WTC11 (cell line): ENCODE measurements around the gene TPBG. TPM values are rescaled to one million over a fixed set of nuclear protein-coding genes. Genes with fewer than 3 reads are reported as not detected.

Experiments used
- ATAC-seq: fragments of 200-7000 bp; cut with Tn5 transposase; 2 replicates; pipeline ENCODE4 v1.10.0; 2021; ENCODE audit warnings: mild to moderate bottlenecking, moderate library complexity
- CTCF ChIA-PET: fragments of 300-600 bp; sonication (Branson Sonifier 250); formaldehyde crosslinking; loops from one replicate; lab custom pipeline; 2021; ENCODE audit warnings: antibody characterized with exemption; lab: Charles Lee
- POLR2A ChIA-PET: fragments of 350-600 bp; sonication (Branson Sonifier 250); formaldehyde crosslinking; loops from one replicate; lab custom pipeline; 2021; ENCODE audit warnings: antibody characterized with exemption; lab: Charles Lee
- DNase-seq: peaks from one replicate; pipeline ENCODE4 v3.0.0; 2021; ENCODE audit warnings: low spot score
- H3K27ac Mint-ChIP-seq: 2 replicates; pipeline ENCODE4 v1.8.0; 2021; ENCODE audit warnings: mixed read lengths
- H3K27me3 Mint-ChIP-seq: 2 replicates; pipeline ENCODE4 v1.8.0; 2021; ENCODE audit warnings: low read depth, mild to moderate bottlenecking, moderate library complexity, mixed read lengths
- H3K36me3 Mint-ChIP-seq: 2 replicates; pipeline ENCODE4 v1.8.0; 2021; ENCODE audit warnings: mixed read lengths
- H3K4me1 Mint-ChIP-seq: 2 replicates; pipeline ENCODE4 v1.8.0; 2022; ENCODE audit warnings: mixed read lengths
- H3K4me3 Mint-ChIP-seq: 2 replicates; pipeline ENCODE4 v1.8.0; 2021; ENCODE audit warnings: mild to moderate bottlenecking, moderate library complexity, mixed read lengths
- H3K9me3 Mint-ChIP-seq: 2 replicates; pipeline ENCODE4 v1.8.0; 2021; ENCODE audit warnings: mixed read lengths
- ARID4B ChIP-seq: sonication (generic); formaldehyde crosslinking; IDR thresholded peaks from 2 replicates; pipeline ENCODE4 v1.8.0; 2023; ENCODE audit warnings: missing genetic modification reagents, mild to moderate bottlenecking, borderline replicate concordance
- E2F4 ChIP-seq: sonication (generic); formaldehyde crosslinking; IDR thresholded peaks from 2 replicates; pipeline ENCODE4 v1.8.1; 2022; ENCODE audit warnings: low read depth, mild to moderate bottlenecking, moderate library complexity, missing genetic modification reagents, borderline replicate concordance
- ELF4 ChIP-seq: sonication (generic); formaldehyde crosslinking; IDR thresholded peaks from 2 replicates; pipeline ENCODE4 v1.8.1; 2022; ENCODE audit warnings: low read depth, mild to moderate bottlenecking, moderate library complexity, missing genetic modification reagents
- ESRRA ChIP-seq: sonication (generic); formaldehyde crosslinking; IDR thresholded peaks from 2 replicates; pipeline ENCODE4 v1.8.1; 2022; ENCODE audit warnings: mild to moderate bottlenecking, missing genetic modification reagents, borderline replicate concordance
- FOXJ3 ChIP-seq: sonication (generic); formaldehyde crosslinking; IDR thresholded peaks from 2 replicates; pipeline ENCODE4 v1.9.0; 2021; ENCODE audit warnings: missing genetic modification reagents, mild to moderate bottlenecking, borderline replicate concordance
- GRHL2 ChIP-seq: fragments of 250-450 bp; sonication (Bioruptor Pico); IDR thresholded peaks from 2 replicates; pipeline ENCODE4 v1.8.0; 2022; ENCODE audit warnings: mild to moderate bottlenecking, moderate library complexity; ENCODE audit not compliant: insufficient replicate concordance, severe bottlenecking
- HMGA2 ChIP-seq: fragments of 250-450 bp; sonication (Bioruptor Pico); IDR thresholded peaks from 2 replicates; pipeline ENCODE4 v1.4.0; 2021; ENCODE audit warnings: mild to moderate bottlenecking, moderate library complexity
- IRF1 ChIP-seq: sonication (generic); formaldehyde crosslinking; IDR thresholded peaks from 2 replicates; pipeline ENCODE4 v1.8.0; 2023; ENCODE audit warnings: missing genetic modification reagents
- JUN ChIP-seq: sonication (generic); formaldehyde crosslinking; IDR thresholded peaks from 2 replicates; pipeline ENCODE4 v1.8.0; 2023; ENCODE audit warnings: mild to moderate bottlenecking, missing genetic modification reagents
- NFATC4 ChIP-seq: fragments of 250-450 bp; sonication (Bioruptor Pico); IDR thresholded peaks from 2 replicates; pipeline ENCODE4 v1.9.0; 2021; ENCODE audit warnings: mild to moderate bottlenecking
- RORB ChIP-seq: fragments of 250-450 bp; sonication (Bioruptor Pico); IDR thresholded peaks from 2 replicates; pipeline ENCODE4 v1.9.0; 2021; ENCODE audit warnings: mild to moderate bottlenecking
- SMAD3 ChIP-seq: sonication (generic); formaldehyde crosslinking; IDR thresholded peaks from 2 replicates; pipeline ENCODE4 v1.8.0; 2022; ENCODE audit warnings: missing genetic modification reagents, mild to moderate bottlenecking, borderline replicate concordance
- TCF7 ChIP-seq: sonication (generic); formaldehyde crosslinking; IDR thresholded peaks from 2 replicates; pipeline ENCODE4 v1.8.0; 2022; ENCODE audit warnings: mild to moderate bottlenecking, low read depth, missing genetic modification reagents, moderate library complexity
- ZNF512 ChIP-seq: sonication (generic); formaldehyde crosslinking; IDR thresholded peaks from 2 replicates; pipeline ENCODE4 v1.8.1; 2022; ENCODE audit warnings: missing genetic modification reagents, borderline replicate concordance
- total RNA-seq: library from RNA; stranded (reverse); gene quantifications from 3 replicates; pipeline ENCODE4 v1.2.3, GENCODE V29; 2021
- TF ChIP-seq, protein P1 (sequence below): fragments of 250-450 bp; sonication (Bioruptor Pico); IDR thresholded peaks from 2 replicates; pipeline ENCODE4 v1.9.0; 2021; ENCODE audit warnings: mild to moderate bottlenecking
- TF ChIP-seq, protein P2 (sequence below): sonication (generic); formaldehyde crosslinking; IDR thresholded peaks from 2 replicates; pipeline ENCODE4 v1.8.1; 2022; ENCODE audit warnings: low read depth, missing genetic modification reagents, borderline replicate concordance
- TF ChIP-seq, protein P3 (sequence below): sonication (generic); formaldehyde crosslinking; IDR thresholded peaks from 2 replicates; pipeline ENCODE4 v1.8.1; 2023; ENCODE audit warnings: mild to moderate bottlenecking, missing genetic modification reagents

The TPBG gene
- total RNA-seq, 1 experiment from 2014 or later: 35.3 TPM

GRCh38 chr6:82353848-82354247 lies 9.8 kb upstream of the TPBG start:
- Mint-ChIP-seq H3K9me3 (no peaks in the 10 kb centered on the region), H3K27me3 (no peaks in the 10 kb centered on the region), H3K4me1 (no peaks in the 10 kb centered on the region)
- no peak for ATAC-seq
- TF ChIP-seq, protein P1, sequence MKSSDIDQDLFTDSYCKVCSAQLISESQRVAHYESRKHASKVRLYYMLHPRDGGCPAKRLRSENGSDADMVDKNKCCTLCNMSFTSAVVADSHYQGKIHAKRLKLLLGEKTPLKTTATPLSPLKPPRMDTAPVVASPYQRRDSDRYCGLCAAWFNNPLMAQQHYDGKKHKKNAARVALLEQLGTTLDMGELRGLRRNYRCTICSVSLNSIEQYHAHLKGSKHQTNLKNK: no peak
- TF ChIP-seq NFATC4 (CRISPR knock-in tag): no peak
- TF ChIP-seq ZNF512 (CRISPR knock-in tag): no peak
- no peak for TF ChIP-seq GRHL2 (CRISPR knock-in tag)
- TF ChIP-seq, all 79 proteins: peak for 0
- Mint-ChIP-seq H3K36me3 (no peaks in the 10 kb centered on the region), H3K4me3 (no peak overlapping the region), H3K27ac (no peak overlapping the region)
- DNase-seq: no peak
- CTCF ChIA-PET: no interaction called here
- POLR2A ChIA-PET: no interaction called here

DNA sequence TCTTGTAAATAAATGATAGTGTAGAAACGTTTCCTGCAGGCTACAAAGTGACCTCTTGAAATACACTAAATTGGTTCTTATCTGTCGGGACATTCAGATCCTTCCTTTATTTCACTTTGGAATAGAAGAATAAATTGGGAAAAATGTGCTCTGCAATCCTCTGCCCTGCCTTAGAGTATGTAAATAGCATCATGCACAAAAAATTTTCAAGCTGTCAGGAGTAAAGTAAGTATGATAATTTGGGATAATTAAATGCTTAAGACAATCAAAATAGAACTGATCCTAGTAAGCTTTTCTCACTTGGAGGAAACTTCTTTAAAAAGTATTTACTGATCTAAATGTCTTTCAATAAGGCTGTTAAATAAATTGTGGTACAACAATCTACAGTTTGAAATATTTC lies 3.1 kb upstream of the TPBG start:
- no peak for DNase-seq
- no peak overlapping the region for H3K27ac Mint-ChIP-seq
- H3K4me1 Mint-ChIP-seq: peaks cover 13% of the 10 kb centered on the region
- no peaks in the 10 kb centered on the region for H3K9me3 Mint-ChIP-seq
- H3K27me3 Mint-ChIP-seq: peaks cover 3% of the 10 kb centered on the region; the same call in 1 of the 2 replicates
- POLR2A ChIA-PET: no interaction called here
- ATAC-seq: no peak
- no peak overlapping the region for H3K4me3 Mint-ChIP-seq
- H3K36me3 Mint-ChIP-seq: no peaks in the 10 kb centered on the region
- no peak for TF ChIP-seq E2F4 (CRISPR knock-in tag)
- TF ChIP-seq, protein P2, sequence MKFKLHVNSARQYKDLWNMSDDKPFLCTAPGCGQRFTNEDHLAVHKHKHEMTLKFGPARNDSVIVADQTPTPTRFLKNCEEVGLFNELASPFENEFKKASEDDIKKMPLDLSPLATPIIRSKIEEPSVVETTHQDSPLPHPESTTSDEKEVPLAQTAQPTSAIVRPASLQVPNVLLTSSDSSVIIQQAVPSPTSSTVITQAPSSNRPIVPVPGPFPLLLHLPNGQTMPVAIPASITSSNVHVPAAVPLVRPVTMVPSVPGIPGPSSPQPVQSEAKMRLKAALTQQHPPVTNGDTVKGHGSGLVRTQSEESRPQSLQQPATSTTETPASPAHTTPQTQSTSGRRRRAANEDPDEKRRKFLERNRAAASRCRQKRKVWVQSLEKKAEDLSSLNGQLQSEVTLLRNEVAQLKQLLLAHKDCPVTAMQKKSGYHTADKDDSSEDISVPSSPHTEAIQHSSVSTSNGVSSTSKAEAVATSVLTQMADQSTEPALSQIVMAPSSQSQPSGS (CRISPR knock-in tag): no peak
- no peak for TF ChIP-seq ESRRA (CRISPR knock-in tag)
- TF ChIP-seq SMAD3: no peak
- no peak for TF ChIP-seq RORB (CRISPR knock-in tag)
- CTCF ChIA-PET: no interaction called here

DNA sequence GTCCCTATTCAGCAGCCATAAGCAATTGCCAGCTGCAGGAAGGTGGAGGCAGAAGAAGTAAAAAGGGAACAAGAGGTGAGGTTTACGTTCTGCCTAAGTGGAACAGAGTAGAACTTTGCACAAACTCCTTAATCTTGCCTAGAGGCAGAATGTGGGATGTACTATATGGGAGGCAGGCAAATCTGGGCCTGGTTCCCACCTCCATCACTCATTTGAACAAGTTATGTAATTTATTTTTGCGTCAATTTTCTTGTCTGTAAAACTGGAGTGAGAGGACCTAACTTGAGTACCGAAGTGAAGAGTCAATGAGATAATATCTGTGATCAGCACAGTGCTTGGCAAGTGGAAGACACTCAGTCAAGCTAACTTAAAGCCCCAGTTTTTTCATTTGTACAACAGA lies 2.0 kb upstream of the TPBG start:
- H3K27me3 Mint-ChIP-seq: peaks cover 3% of the 10 kb centered on the region; the same call in 1 of the 2 replicates
- ATAC-seq (no peak), DNase-seq (no peak)
- ChIA-PET POLR2A (no interaction called here), CTCF (no interaction called here)
- no peaks in the 10 kb centered on the region for H3K9me3 Mint-ChIP-seq
- no peak overlapping the region for H3K4me3 Mint-ChIP-seq
- H3K36me3 Mint-ChIP-seq: peaks cover 8% of the 10 kb centered on the region
- no peak overlapping the region for H3K27ac Mint-ChIP-seq
- H3K4me1 Mint-ChIP-seq: peaks cover 23% of the 10 kb centered on the region
- no peak for TF ChIP-seq IRF1
- no peak for TF ChIP-seq HMGA2 (CRISPR knock-in tag)
- TF ChIP-seq, protein P2 (CRISPR knock-in tag): no peak
- no peak for TF ChIP-seq ARID4B (CRISPR knock-in tag)
- no peak for TF ChIP-seq TCF7 (CRISPR knock-in tag)
- TF ChIP-seq SMAD3: no peak
- TF ChIP-seq, protein P3, sequence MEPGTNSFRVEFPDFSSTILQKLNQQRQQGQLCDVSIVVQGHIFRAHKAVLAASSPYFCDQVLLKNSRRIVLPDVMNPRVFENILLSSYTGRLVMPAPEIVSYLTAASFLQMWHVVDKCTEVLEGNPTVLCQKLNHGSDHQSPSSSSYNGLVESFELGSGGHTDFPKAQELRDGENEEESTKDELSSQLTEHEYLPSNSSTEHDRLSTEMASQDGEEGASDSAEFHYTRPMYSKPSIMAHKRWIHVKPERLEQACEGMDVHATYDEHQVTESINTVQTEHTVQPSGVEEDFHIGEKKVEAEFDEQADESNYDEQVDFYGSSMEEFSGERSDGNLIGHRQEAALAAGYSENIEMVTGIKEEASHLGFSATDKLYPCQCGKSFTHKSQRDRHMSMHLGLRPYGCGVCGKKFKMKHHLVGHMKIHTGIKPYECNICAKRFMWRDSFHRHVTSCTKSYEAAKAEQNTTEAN (CRISPR knock-in tag): no peak
- TF ChIP-seq RORB (CRISPR knock-in tag): no peak
- TF ChIP-seq FOXJ3: no peak
- TF ChIP-seq ELF4 (CRISPR knock-in tag): no peak
- TF ChIP-seq JUN (CRISPR knock-in tag): no peak
